Activated CD4-positive, alpha-beta T cell treated with anti-CD3 and anti-CD28 coated beads, Interleukin-2, amount 50 U/mL, for 1 hour (primary cell): ENCODE data around the gene LMX1B.

Experiments used
- DNase-seq: peaks from one replicate; pipeline ENCODE4 v3.0.0-alpha.2; 2020

The LMX1B gene

GRCh38 chr9:126663661-126664072 is 49.9 kb downstream of the LMX1B start:
- no peak for DNase-seq

- DNase-seq = no peak
Measured at GRCh38 chr9:126664900-126665643, 51.3 kb downstream of the LMX1B start.

DNA sequence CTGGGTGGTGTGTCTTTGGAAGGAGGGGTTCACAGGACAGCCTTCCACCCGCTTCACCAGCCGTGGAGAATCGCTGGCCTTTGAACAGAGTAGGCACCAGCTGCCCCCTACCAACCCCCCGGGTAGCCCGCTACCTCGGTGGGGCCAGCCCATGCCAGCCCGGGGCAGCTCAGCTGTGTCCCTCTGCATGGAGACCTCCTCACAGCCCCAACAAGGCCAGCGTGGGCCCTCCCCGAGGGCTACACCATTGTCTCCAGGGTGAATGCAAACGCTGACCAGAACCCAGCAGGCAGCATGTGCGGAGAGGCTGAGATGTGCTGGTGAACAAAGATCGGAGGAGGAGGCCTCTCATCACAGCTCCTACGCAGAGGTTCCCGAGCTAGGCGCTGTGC is 51.9 kb downstream of the LMX1B start:
- DNase-seq = no peak

DNA sequence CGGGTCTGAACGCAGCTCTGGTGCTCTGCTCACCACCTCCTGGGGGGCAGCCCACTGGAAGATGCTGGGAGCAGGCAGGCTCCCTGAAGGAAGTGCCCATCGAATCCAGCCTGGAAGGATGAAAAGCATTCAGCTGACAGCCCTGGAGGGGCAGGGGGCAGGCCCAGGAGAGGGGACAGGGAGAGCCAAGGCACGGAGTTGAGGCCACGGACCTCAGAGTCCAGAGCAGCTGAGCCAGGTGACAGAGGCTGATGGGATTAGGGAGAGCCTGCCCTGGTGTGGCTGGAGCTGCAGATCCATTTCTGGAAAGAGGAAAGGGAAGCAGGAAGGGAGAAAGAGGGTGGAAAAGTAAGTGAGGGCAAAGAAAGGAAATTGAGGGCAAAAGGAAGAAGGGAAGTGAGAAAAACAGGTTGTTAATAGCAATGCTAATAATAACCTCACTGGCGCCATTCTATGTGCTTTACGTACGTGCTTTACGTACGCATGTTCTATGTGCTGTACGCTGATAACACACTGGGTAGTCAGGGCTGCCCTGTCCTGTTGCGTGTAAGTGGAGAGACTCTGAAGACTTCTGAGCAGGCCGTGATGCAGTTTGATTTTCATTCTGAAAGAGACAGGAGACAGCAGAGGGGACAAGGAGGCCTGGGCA is 52.6 kb downstream of the LMX1B start:
- no peak for DNase-seq

GRCh38 chr9:126667190-126668055 is 53.7 kb downstream of the LMX1B start:
- no peak for DNase-seq

GRCh38 chr9:126668058-126668457 is 54.3 kb downstream of the LMX1B start:
- DNase-seq = no peak

DNA sequence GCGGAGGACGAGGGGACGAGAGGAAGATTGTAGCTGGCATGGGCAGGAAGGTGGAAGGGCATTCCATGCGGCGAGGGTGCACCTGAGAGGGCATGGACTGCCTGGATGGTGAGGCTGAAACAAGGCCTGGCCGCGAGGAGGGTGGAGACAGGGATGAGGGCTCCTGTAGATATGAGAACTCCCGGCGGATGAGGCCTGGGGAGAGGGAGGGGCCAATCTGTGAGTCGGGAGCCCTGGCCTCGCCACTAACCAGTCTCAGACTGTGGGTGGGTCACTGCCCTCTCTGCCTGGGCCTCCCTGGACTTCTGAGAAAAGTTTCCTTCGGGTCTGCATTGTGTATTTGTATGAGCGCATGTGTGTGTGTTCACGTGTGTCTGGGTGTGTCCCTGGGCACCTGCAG is 55.4 kb downstream of the LMX1B start:
- no peak for DNase-seq

- DNase-seq = no peak
Measured at GRCh38 chr9:126670270-126670669, 56.5 kb downstream of the LMX1B start.

DNA sequence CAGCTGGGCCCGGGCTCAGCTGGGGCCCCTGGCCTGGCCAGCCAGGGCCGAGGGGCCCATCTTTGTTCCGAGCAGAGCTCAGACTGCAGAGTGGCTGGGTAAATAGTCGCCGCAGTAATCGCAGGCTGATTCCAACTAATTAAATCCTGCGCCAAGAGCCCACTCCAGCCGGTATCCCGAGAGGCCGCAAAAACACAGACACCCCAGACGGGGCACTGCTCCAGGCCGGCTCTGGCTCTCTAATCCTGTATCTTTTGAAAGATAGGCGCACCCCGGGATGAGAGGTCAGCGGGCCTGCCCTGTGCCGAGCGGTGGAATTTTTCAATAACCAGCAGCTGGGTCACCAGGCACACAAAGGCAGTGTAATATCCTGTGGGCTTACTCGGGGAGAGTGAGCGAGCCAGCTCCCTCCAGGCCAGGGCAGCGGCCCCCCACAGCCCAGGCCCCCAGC is 57.7 kb downstream of the LMX1B start:
- no peak for DNase-seq

GRCh38 chr9:126671983-126672382 is 58.3 kb downstream of the LMX1B start:
- no peak for DNase-seq

GRCh38 chr9:126672634-126673284 is 59.0 kb downstream of the LMX1B start:
- DNase-seq = no peak

- no peak for DNase-seq
Measured at GRCh38 chr9:126673689-126674364, 60.1 kb downstream of the LMX1B start.

DNA sequence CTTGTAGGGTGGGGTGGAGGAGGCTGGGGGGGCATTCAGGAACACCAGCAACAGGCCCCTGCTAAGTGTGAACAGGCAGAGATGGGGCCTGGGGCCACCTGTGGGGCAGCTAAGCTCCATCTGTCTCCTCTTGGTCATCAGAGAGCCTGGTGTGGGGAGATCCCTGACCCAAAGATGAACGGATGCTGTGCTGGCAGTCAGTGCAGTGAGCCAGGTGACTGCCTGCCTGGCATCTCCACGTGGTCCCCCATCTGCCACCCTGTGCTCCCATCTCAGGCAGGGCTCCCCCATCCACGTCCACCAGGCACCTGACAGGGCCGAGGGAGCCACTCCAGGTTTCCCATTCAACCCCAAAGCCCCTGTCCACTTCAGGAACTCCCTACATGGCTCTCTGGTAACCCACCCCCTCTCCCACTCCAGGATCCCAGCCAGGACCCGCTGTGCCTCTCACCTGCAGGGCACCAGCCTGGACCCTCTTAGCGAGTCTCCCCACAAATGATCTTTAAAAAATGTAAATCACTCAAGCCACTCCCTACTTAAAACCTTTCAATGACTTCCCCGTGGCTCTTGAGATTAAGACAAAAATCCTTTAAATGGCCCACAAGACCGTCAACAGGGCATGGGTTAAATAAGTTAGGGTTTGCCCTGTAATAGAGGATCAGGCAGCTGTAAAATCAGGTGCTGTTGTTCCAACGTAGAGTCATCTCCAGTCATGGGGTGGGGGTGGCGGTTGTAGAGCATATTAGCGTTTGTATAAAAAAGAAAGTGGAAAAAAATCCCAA is 60.8 kb downstream of the LMX1B start:
- DNase-seq = no peak

GRCh38 chr9:126675147-126675467 is 61.4 kb downstream of the LMX1B start:
- no peak for DNase-seq

DNA sequence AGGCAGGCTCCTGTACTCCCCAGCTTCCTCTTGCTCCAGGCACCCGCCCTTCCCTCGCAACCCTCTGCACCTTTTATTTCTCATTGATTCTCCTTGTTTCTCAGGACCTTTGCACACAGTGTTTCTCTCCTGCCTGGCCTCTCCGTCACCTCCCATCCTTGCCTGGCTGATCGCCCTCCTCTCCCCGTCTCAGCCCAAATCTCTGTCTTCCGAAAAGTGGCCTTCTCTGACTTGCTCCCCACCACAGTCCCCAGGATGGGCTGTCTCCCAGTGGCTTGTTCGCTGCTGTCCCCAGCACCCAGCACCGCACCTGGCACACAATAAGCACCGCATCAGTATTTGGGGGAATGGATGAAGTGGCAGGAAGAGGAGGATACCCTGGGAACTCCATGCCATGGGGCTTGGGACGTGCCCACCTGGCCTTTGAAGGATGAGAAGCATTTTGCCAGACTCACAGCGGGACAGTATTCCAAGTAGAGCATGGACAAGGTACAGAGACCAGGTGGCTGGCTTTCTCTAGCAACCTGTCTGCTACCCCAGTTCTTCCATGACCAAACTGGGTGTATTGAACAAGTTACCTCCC is 62.5 kb downstream of the LMX1B start:
- DNase-seq = no peak

- DNase-seq = no peak
Measured at GRCh38 chr9:126676685-126677143, 63.0 kb downstream of the LMX1B start.

DNA sequence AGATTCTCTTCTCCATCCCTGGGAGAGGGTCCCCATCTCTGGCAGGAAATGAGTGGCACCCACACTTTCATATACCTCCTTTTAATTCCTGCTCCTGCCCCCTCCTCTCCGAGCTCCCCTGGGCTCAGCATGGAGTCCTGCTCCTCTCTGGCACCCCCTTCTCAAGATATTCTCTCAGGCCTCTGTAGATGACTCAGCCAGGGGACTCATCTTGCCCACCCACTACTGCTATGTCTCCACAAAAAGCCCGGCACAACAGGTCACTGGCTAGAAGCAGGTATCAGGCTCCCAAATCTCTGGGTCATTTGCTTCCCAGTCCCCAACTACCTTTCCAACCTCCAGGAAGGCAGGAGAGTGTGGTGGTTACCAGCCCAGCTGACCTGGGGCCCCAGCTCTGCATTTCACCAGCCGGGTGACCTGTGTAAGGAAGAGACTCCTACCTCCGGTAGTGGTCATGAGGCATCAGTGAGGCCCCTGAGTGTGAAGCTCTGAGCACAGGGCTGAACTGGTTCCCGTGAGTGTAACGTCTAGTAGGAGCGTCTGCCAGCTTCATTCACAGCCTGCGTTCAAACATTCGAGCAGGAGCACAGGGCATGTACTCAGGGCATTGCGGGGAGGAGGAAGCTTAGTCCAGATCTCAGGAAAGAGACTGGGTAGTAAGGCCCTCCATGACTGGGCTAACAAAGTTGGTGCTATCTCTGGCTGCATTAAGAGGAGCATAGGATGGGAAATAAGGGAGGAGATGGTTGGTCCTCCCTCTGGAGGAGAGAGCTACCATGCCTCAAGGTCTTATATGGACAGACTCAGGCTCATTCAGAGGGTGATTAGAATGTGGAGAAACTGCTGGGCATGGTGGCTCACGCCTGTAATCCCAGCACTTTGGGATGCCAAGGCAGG is 63.7 kb downstream of the LMX1B start:
- DNase-seq = no peak

- no peak for DNase-seq
Measured at GRCh38 chr9:126678989-126679388, 65.3 kb downstream of the LMX1B start.

GRCh38 chr9:126681336-126681735 is 67.6 kb downstream of the LMX1B start:
- no peak for DNase-seq

- DNase-seq = no peak
Measured at GRCh38 chr9:126682113-126682810, 68.5 kb downstream of the LMX1B start.
